ENCODE results near the gene CHPT1.
"Not testable (repeated sequence)": the region's sequence is repeated elsewhere in the genome, so short reads cannot be mapped to it uniquely, and the experiment has no call there.

The CHPT1 gene

DNA sequence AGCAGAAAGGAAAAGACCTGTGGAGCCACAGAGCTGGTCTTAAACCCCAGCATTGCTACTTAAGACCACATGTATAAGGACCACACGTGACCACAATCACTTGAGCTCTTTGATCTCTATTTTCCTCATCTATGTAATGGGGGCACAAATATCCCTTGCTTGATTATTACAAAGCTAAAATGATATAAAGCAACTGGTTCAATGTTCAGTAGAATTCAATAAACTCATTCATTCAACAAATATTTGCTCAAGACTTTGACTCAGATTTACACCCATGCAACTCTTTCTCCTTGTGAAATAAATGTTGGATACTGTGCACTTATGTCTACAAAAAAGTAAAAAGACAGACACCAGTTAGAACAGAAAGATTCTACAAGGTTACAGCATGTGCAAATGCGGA is 21.9 kb upstream of the CHPT1 start:
- H3K9me3 ChIP-seq (replicated peaks in 1 of 2; ENCODE audit: control insufficient read depth in 2 of 2, insufficient read depth in 1 of 2, low read depth in 1 of 2, low read length in 2 of 2), result no peaks in the 10 kb centered on the region
- H3K36me3 ChIP-seq (replicated peaks in 1 of 2; ENCODE audit: control insufficient read depth in 2 of 2, insufficient read depth in 2 of 2, low read length in 2 of 2), result no peaks in the 10 kb centered on the region
- no peak overlapping the region for H3K27ac ChIP-seq (replicated peaks; ENCODE audit: low read length)
- H3K18ac ChIP-seq (ENCODE audit: low read length), result no peak overlapping the region
- no peak for DNase-seq (ENCODE audit: low spot score)
- no peak overlapping the region for H3K4ac ChIP-seq (ENCODE audit: low read length)
- H3K4me1 ChIP-seq (ENCODE audit: control insufficient read depth in 2 of 2, insufficient read depth in 1 of 2, low read depth in 1 of 2, low read length in 2 of 2), result no peaks in the 10 kb centered on the region
- H3K27me3 ChIP-seq (ENCODE audit: control insufficient read depth in 3 of 3, insufficient read depth in 3 of 3, low read depth in 1 of 3, low read length in 3 of 3), result no peaks in the 10 kb centered on the region
- no peak overlapping the region for H2BK120ac ChIP-seq (ENCODE audit: low read depth, low read length)
- no peak overlapping the region for H2BK5ac ChIP-seq (ENCODE audit: low read length)
- H3K4me3 ChIP-seq (ENCODE audit: low read length in 2 of 2), result no peak overlapping the region
- H3K23ac ChIP-seq (ENCODE audit: low read depth, low read length, poor library complexity), result no peak overlapping the region
- H2AFZ ChIP-seq (ENCODE audit: low read length), result no peak overlapping the region
- no peak overlapping the region for H3K9ac ChIP-seq (ENCODE audit: low read depth, low read length, poor library complexity)
- no peak overlapping the region for H3K14ac ChIP-seq (ENCODE audit: low read length)
- no peak overlapping the region for H4K91ac ChIP-seq (ENCODE audit: low read depth, low read length, poor library complexity)
- no peak overlapping the region for H2BK15ac ChIP-seq (ENCODE audit: low read length)
- no peaks in the 10 kb centered on the region for H3K79me1 ChIP-seq (ENCODE audit: low read depth, low read length)
- H4K8ac ChIP-seq (ENCODE audit: low read depth, low read length), result no peak overlapping the region
- no peak overlapping the region for H2AK5ac ChIP-seq (ENCODE audit: low read depth, low read length)
- H3K4me2 ChIP-seq (ENCODE audit: insufficient read depth, low read length, poor library complexity, severe bottlenecking), result no peak overlapping the region
- H2BK12ac ChIP-seq (ENCODE audit: low read length), result no peak overlapping the region
- WGBS, 2 donors (ENCODE audit: extremely low coverage in 2 of 2, insufficient read length in 2 of 2, insufficient replicate concordance in 1 of 2), result no CpG with 5 or more reads among the region's 2 CpGs

DNA sequence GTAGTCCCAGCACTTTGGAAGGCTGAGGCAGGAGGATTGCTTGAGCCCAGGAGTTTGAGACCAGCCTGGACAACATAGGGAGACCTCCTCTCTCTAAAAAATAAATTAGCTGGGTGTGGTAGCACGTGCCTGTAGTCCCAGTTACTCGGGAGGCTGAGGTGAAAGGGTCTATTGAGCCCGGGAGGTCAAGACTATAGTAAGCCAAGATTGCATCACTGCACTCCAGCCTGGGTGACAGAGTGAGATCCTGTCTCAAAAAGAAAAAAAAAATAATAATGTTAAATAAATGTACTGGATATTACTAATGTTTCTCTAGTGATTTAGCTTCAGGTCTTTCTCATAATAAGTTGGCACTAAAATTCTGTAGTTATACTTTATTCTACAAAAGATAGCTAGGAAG is 20.9 kb upstream of the CHPT1 start:
- H4K8ac ChIP-seq (ENCODE audit: low read depth, low read length); H3K14ac ChIP-seq (ENCODE audit: low read length); H3K9me3 ChIP-seq (replicated peaks in 1 of 2; ENCODE audit: control insufficient read depth in 2 of 2, insufficient read depth in 1 of 2, low read depth in 1 of 2, low read length in 2 of 2); H2BK15ac ChIP-seq (ENCODE audit: low read length); H3K27ac ChIP-seq (replicated peaks; ENCODE audit: low read length); H3K9ac ChIP-seq (ENCODE audit: low read depth, low read length, poor library complexity); H3K4me3 ChIP-seq (ENCODE audit: low read length in 2 of 2); H2AFZ ChIP-seq (ENCODE audit: low read length); H3K23ac ChIP-seq (ENCODE audit: low read depth, low read length, poor library complexity); H3K79me1 ChIP-seq (ENCODE audit: low read depth, low read length); H2BK120ac ChIP-seq (ENCODE audit: low read depth, low read length); H3K4me2 ChIP-seq (ENCODE audit: insufficient read depth, low read length, poor library complexity, severe bottlenecking); H4K91ac ChIP-seq (ENCODE audit: low read depth, low read length, poor library complexity); H3K4ac ChIP-seq (ENCODE audit: low read length); H3K18ac ChIP-seq (ENCODE audit: low read length); H2BK5ac ChIP-seq (ENCODE audit: low read length); H3K36me3 ChIP-seq (replicated peaks in 1 of 2; ENCODE audit: control insufficient read depth in 2 of 2, insufficient read depth in 2 of 2, low read length in 2 of 2); DNase-seq (ENCODE audit: low spot score); H3K27me3 ChIP-seq (ENCODE audit: control insufficient read depth in 3 of 3, insufficient read depth in 3 of 3, low read depth in 1 of 3, low read length in 3 of 3); H2BK12ac ChIP-seq (ENCODE audit: low read length); H2AK5ac ChIP-seq (ENCODE audit: low read depth, low read length); H3K4me1 ChIP-seq (ENCODE audit: control insufficient read depth in 2 of 2, insufficient read depth in 1 of 2, low read depth in 1 of 2, low read length in 2 of 2): not testable (repeated sequence)
- no CpG with 5 or more reads among the region's 3 CpGs for WGBS, 2 donors (ENCODE audit: extremely low coverage in 2 of 2, insufficient read length in 2 of 2, insufficient replicate concordance in 1 of 2)

GRCh38 chr12:101678081-101678480 is 19.4 kb upstream of the CHPT1 start:
- no peak overlapping the region for H3K14ac ChIP-seq (ENCODE audit: low read length)

DNA sequence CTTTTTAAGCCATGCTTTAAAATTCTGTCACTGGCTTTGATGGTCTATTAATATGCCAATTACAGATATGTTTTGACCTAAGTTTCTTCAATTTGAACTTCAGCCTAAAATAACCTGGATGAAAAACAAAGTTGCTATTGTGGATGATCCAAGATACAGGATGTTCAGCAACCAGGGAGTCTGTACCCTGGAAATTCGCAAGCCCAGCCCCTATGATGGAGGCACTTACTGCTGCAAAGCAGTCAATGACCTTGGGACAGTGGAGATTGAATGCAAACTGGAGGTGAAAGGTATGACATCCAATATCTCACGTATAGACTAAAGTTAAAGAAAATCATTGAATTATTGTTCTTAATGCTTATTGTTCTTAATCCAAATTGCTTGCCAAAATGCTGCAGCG is 17.2 kb upstream of the CHPT1 start:
- Histone ChIP-seq H3K9ac (ENCODE audit: low read depth, low read length, poor library complexity) (no peak overlapping the region), H2AFZ (ENCODE audit: low read length) (no peak overlapping the region), H2BK12ac (ENCODE audit: low read length) (no peak overlapping the region), H3K4me1 (ENCODE audit: control insufficient read depth in 2 of 2, insufficient read depth in 1 of 2, low read depth in 1 of 2, low read length in 2 of 2) (no peaks in the 10 kb centered on the region), H3K4ac (ENCODE audit: low read length) (no peak overlapping the region), H3K23ac (ENCODE audit: low read depth, low read length, poor library complexity) (no peak overlapping the region), H2AK5ac (ENCODE audit: low read depth, low read length) (no peak overlapping the region), H3K4me3 (ENCODE audit: low read length in 2 of 2) (no peak overlapping the region), H3K4me2 (ENCODE audit: insufficient read depth, low read length, poor library complexity, severe bottlenecking) (no peak overlapping the region), H3K27me3 (ENCODE audit: control insufficient read depth in 3 of 3, insufficient read depth in 3 of 3, low read depth in 1 of 3, low read length in 3 of 3) (no peaks in the 10 kb centered on the region), H3K36me3 (replicated peaks in 1 of 2; ENCODE audit: control insufficient read depth in 2 of 2, insufficient read depth in 2 of 2, low read length in 2 of 2) (no peaks in the 10 kb centered on the region), H2BK5ac (ENCODE audit: low read length) (no peak overlapping the region), H2BK15ac (ENCODE audit: low read length) (no peak overlapping the region), H3K79me1 (ENCODE audit: low read depth, low read length) (no peaks in the 10 kb centered on the region), H3K9me3 (replicated peaks in 1 of 2; ENCODE audit: control insufficient read depth in 2 of 2, insufficient read depth in 1 of 2, low read depth in 1 of 2, low read length in 2 of 2) (no peaks in the 10 kb centered on the region), H3K18ac (ENCODE audit: low read length) (no peak overlapping the region), H4K8ac (ENCODE audit: low read depth, low read length) (no peak overlapping the region), H3K14ac (ENCODE audit: low read length) (no peak overlapping the region), H4K91ac (ENCODE audit: low read depth, low read length, poor library complexity) (no peak overlapping the region), H2BK120ac (ENCODE audit: low read depth, low read length) (no peak overlapping the region), H3K27ac (replicated peaks; ENCODE audit: low read length) (no peak overlapping the region)
- DNase-seq (ENCODE audit: low spot score), result no peak
- no CpG with 5 or more reads among the region's 3 CpGs for WGBS, 2 donors (ENCODE audit: extremely low coverage in 2 of 2, insufficient read length in 2 of 2, insufficient replicate concordance in 1 of 2)

More at GRCh38 chr12:101678081-101678480, 19.4 kb upstream of the CHPT1 start:
- H2AFZ ChIP-seq (ENCODE audit: low read length), result no peak overlapping the region
- H3K18ac ChIP-seq (ENCODE audit: low read length), result no peak overlapping the region
- no peak overlapping the region for H4K8ac ChIP-seq (ENCODE audit: low read depth, low read length)
- no peak for DNase-seq (ENCODE audit: low spot score)
- H3K23ac ChIP-seq (ENCODE audit: low read depth, low read length, poor library complexity), result no peak overlapping the region
- H3K4me2 ChIP-seq (ENCODE audit: insufficient read depth, low read length, poor library complexity, severe bottlenecking), result no peak overlapping the region
- H3K36me3 ChIP-seq (replicated peaks in 1 of 2; ENCODE audit: control insufficient read depth in 2 of 2, insufficient read depth in 2 of 2, low read length in 2 of 2), result no peaks in the 10 kb centered on the region
- H3K4me3 ChIP-seq (ENCODE audit: low read length in 2 of 2), result no peak overlapping the region
- H2BK15ac ChIP-seq (ENCODE audit: low read length), result no peak overlapping the region
- no peak overlapping the region for H2BK120ac ChIP-seq (ENCODE audit: low read depth, low read length)
- no peak overlapping the region for H3K9ac ChIP-seq (ENCODE audit: low read depth, low read length, poor library complexity)
- H3K79me1 ChIP-seq (ENCODE audit: low read depth, low read length), result no peaks in the 10 kb centered on the region
- no peak overlapping the region for H4K91ac ChIP-seq (ENCODE audit: low read depth, low read length, poor library complexity)
- no peak overlapping the region for H3K4ac ChIP-seq (ENCODE audit: low read length)
- H2BK12ac ChIP-seq (ENCODE audit: low read length), result no peak overlapping the region
- no peaks in the 10 kb centered on the region for H3K4me1 ChIP-seq (ENCODE audit: control insufficient read depth in 2 of 2, insufficient read depth in 1 of 2, low read depth in 1 of 2, low read length in 2 of 2)
- H2AK5ac ChIP-seq (ENCODE audit: low read depth, low read length), result no peak overlapping the region
- H3K27me3 ChIP-seq (ENCODE audit: control insufficient read depth in 3 of 3, insufficient read depth in 3 of 3, low read depth in 1 of 3, low read length in 3 of 3), result no peaks in the 10 kb centered on the region
- no peaks in the 10 kb centered on the region for H3K9me3 ChIP-seq (replicated peaks in 1 of 2; ENCODE audit: control insufficient read depth in 2 of 2, insufficient read depth in 1 of 2, low read depth in 1 of 2, low read length in 2 of 2)
- H2BK5ac ChIP-seq (ENCODE audit: low read length), result no peak overlapping the region
- H3K27ac ChIP-seq (replicated peaks; ENCODE audit: low read length), result no peak overlapping the region

Measured in neuronal stem cell (in vitro differentiated cells).